Measurements from ENCODE around the gene FRS3. TPM values are rescaled to one million over a fixed set of nuclear protein-coding genes. Genes with fewer than 3 reads are reported as not detected.

Gene FRS3
- polyA plus RNA-seq, 2 donors, result 1.6 to 3.3 TPM

GRCh38 chr6:41791984-41792383 is 12.3 kb upstream of the FRS3 start:
- Histone ChIP-seq H3K4me3 (ENCODE audit: low read depth in 1 of 2, low read length in 2 of 2) (no peak overlapping the region), H3K27me3 (ENCODE audit: control insufficient read depth in 1 of 2, insufficient read depth in 2 of 2, low read length in 2 of 2) (no peaks in the 10 kb centered on the region), H3K27ac (ENCODE audit: low read depth in 2 of 2, low read length in 1 of 2) (no peak overlapping the region), H3K4me1 (ENCODE audit: control insufficient read depth in 2 of 2, insufficient read depth in 2 of 2, low read length in 1 of 2) (peaks cover 0 to 3% of the 10 kb centered on the region in 2 donors), H3K36me3 (ENCODE audit: control insufficient read depth in 2 of 2, insufficient read depth in 2 of 2, low read length in 1 of 2) (peaks cover 3 to 14% of the 10 kb centered on the region in 2 donors), H3K9me3 (ENCODE audit: control insufficient read depth in 2 of 2, insufficient read depth in 1 of 2, low read depth in 1 of 2, low read length in 1 of 2) (no peaks in the 10 kb centered on the region)
- WGBS, 2 donors, result 83 to 85% methylated on average over 4 of the region's 4 CpGs

GRCh38 chr6:41791305-41791704 is 11.6 kb upstream of the FRS3 start:
- 65 to 71% methylated on average over 1 of the region's 1 CpG for WGBS, 2 donors
- Histone ChIP-seq H3K4me3 (ENCODE audit: low read depth in 1 of 2, low read length in 2 of 2) (no peak overlapping the region), H3K4me1 (ENCODE audit: control insufficient read depth in 2 of 2, insufficient read depth in 2 of 2, low read length in 1 of 2) (peaks cover 0 to 3% of the 10 kb centered on the region in 2 donors), H3K36me3 (ENCODE audit: control insufficient read depth in 2 of 2, insufficient read depth in 2 of 2, low read length in 1 of 2) (peaks cover 3 to 14% of the 10 kb centered on the region in 2 donors), H3K27me3 (ENCODE audit: control insufficient read depth in 1 of 2, insufficient read depth in 2 of 2, low read length in 2 of 2) (no peaks in the 10 kb centered on the region), H3K9me3 (ENCODE audit: control insufficient read depth in 2 of 2, insufficient read depth in 1 of 2, low read depth in 1 of 2, low read length in 1 of 2) (no peaks in the 10 kb centered on the region), H3K27ac (ENCODE audit: low read depth in 2 of 2, low read length in 1 of 2) (no peak overlapping the region)

GRCh38 chr6:41790045-41790444 is 10.3 kb upstream of the FRS3 start:
- H3K4me3 ChIP-seq (ENCODE audit: low read depth in 1 of 2, low read length in 2 of 2), result no peak overlapping the region
- H3K27ac ChIP-seq (ENCODE audit: low read depth in 2 of 2, low read length in 1 of 2), result no peak overlapping the region
- WGBS, 2 donors, result 90 to 99% methylated on average over 1 of the region's 1 CpG
- H3K27me3 ChIP-seq (ENCODE audit: control insufficient read depth in 1 of 2, insufficient read depth in 2 of 2, low read length in 2 of 2), result no peaks in the 10 kb centered on the region
- H3K9me3 ChIP-seq (ENCODE audit: control insufficient read depth in 2 of 2, insufficient read depth in 1 of 2, low read depth in 1 of 2, low read length in 1 of 2), result no peaks in the 10 kb centered on the region
- H3K4me1 ChIP-seq (ENCODE audit: control insufficient read depth in 2 of 2, insufficient read depth in 2 of 2, low read length in 1 of 2), result peaks cover 0 to 14% of the 10 kb centered on the region in 2 donors
- peaks cover 3 to 16% of the 10 kb centered on the region in 2 donors for H3K36me3 ChIP-seq (ENCODE audit: control insufficient read depth in 2 of 2, insufficient read depth in 2 of 2, low read length in 1 of 2)

GRCh38 chr6:41789390-41789724 is 9.7 kb upstream of the FRS3 start:
- Histone ChIP-seq H3K27ac (ENCODE audit: low read depth in 2 of 2, low read length in 1 of 2) (no peak overlapping the region), H3K27me3 (ENCODE audit: control insufficient read depth in 1 of 2, insufficient read depth in 2 of 2, low read length in 2 of 2) (no peaks in the 10 kb centered on the region), H3K4me1 (ENCODE audit: control insufficient read depth in 2 of 2, insufficient read depth in 2 of 2, low read length in 1 of 2) (peaks cover 0 to 15% of the 10 kb centered on the region in 2 donors), H3K9me3 (ENCODE audit: control insufficient read depth in 2 of 2, insufficient read depth in 1 of 2, low read depth in 1 of 2, low read length in 1 of 2) (no peaks in the 10 kb centered on the region), H3K36me3 (ENCODE audit: control insufficient read depth in 2 of 2, insufficient read depth in 2 of 2, low read length in 1 of 2) (peaks cover 3 to 16% of the 10 kb centered on the region in 2 donors), H3K4me3 (ENCODE audit: low read depth in 1 of 2, low read length in 2 of 2) (no peak overlapping the region)
- 82 to 87% methylated on average over 3 of the region's 3 CpGs for WGBS, 2 donors

GRCh38 chr6:41787219-41787917 is 7.7 kb upstream of the FRS3 start, which contains the start of gene TOMM6:
TSS of gene TOMM6 (plus strand) at chr6:41787694. CDS start at chr6:41787698, 4 bp downstream.
- Histone ChIP-seq H3K4me1 (ENCODE audit: control insufficient read depth in 2 of 2, insufficient read depth in 2 of 2, low read length in 1 of 2) (peaks cover 0 to 21% of the 10 kb centered on the region in 2 donors), H3K9me3 (ENCODE audit: control insufficient read depth in 2 of 2, insufficient read depth in 1 of 2, low read depth in 1 of 2, low read length in 1 of 2) (no peaks in the 10 kb centered on the region), H3K4me3 (ENCODE audit: low read depth in 1 of 2, low read length in 2 of 2) (peak within 1 kb of the TSS; percentile 66 to 94), H3K27ac (ENCODE audit: low read depth in 2 of 2, low read length in 1 of 2) (peak within 1 kb of the TSS; percentile 97 to 99), H3K36me3 (ENCODE audit: control insufficient read depth in 2 of 2, insufficient read depth in 2 of 2, low read length in 1 of 2) (peaks cover 3 to 16% of the 10 kb centered on the region in 2 donors), H3K27me3 (ENCODE audit: control insufficient read depth in 1 of 2, insufficient read depth in 2 of 2, low read length in 2 of 2) (no peaks in the 10 kb centered on the region)
- WGBS, 2 donors, result 0 to 1% methylated on average over 55 of the region's 55 CpGs

- Histone ChIP-seq H3K27me3 (ENCODE audit: control insufficient read depth in 1 of 2, insufficient read depth in 2 of 2, low read length in 2 of 2) (no peaks in the 10 kb centered on the region), H3K9me3 (ENCODE audit: control insufficient read depth in 2 of 2, insufficient read depth in 1 of 2, low read depth in 1 of 2, low read length in 1 of 2) (no peaks in the 10 kb centered on the region), H3K27ac (ENCODE audit: low read depth in 2 of 2, low read length in 1 of 2) (peak overlapping the region; percentile 97 to 99), H3K4me1 (ENCODE audit: control insufficient read depth in 2 of 2, insufficient read depth in 2 of 2, low read length in 1 of 2) (peaks cover 0 to 21% of the 10 kb centered on the region in 2 donors), H3K36me3 (ENCODE audit: control insufficient read depth in 2 of 2, insufficient read depth in 2 of 2, low read length in 1 of 2) (peaks cover 3 to 13% of the 10 kb centered on the region in 2 donors), H3K4me3 (ENCODE audit: low read depth in 1 of 2, low read length in 2 of 2) (peak overlapping the region; percentile 66 to 94)
- 1% methylated on average over 53 to 58 of the region's 58 CpGs for WGBS, 2 donors
Observed at GRCh38 chr6:41786451-41787218, 6.9 kb upstream of the FRS3 start.

- Histone ChIP-seq H3K4me1 (ENCODE audit: control insufficient read depth in 2 of 2, insufficient read depth in 2 of 2, low read length in 1 of 2) (peaks cover 0 to 22% of the 10 kb centered on the region in 2 donors), H3K9me3 (ENCODE audit: control insufficient read depth in 2 of 2, insufficient read depth in 1 of 2, low read depth in 1 of 2, low read length in 1 of 2) (no peaks in the 10 kb centered on the region), H3K27ac (ENCODE audit: low read depth in 2 of 2, low read length in 1 of 2) (peak overlapping the region; percentile 97 to 99), H3K27me3 (ENCODE audit: control insufficient read depth in 1 of 2, insufficient read depth in 2 of 2, low read length in 2 of 2) (no peaks in the 10 kb centered on the region), H3K36me3 (ENCODE audit: control insufficient read depth in 2 of 2, insufficient read depth in 2 of 2, low read length in 1 of 2) (peaks cover 3 to 13% of the 10 kb centered on the region in 2 donors), H3K4me3 (ENCODE audit: low read depth in 1 of 2, low read length in 2 of 2) (peak overlapping the region; percentile 66 to 94)
- 13 to 17% methylated on average over 25 to 29 of the region's 29 CpGs for WGBS, 2 donors
Observed at GRCh38 chr6:41785689-41786450, 6.2 kb upstream of the FRS3 start.

GRCh38 chr6:41785254-41785653 is 5.6 kb upstream of the FRS3 start:
- peak overlapping the region; percentile 66 to 94 for H3K4me3 ChIP-seq (ENCODE audit: low read depth in 1 of 2, low read length in 2 of 2)
- H3K9me3 ChIP-seq (ENCODE audit: control insufficient read depth in 2 of 2, insufficient read depth in 1 of 2, low read depth in 1 of 2, low read length in 1 of 2), result no peaks in the 10 kb centered on the region
- peak overlapping the region; percentile 97 to 99 for H3K27ac ChIP-seq (ENCODE audit: low read depth in 2 of 2, low read length in 1 of 2)
- H3K4me1 ChIP-seq (ENCODE audit: control insufficient read depth in 2 of 2, insufficient read depth in 2 of 2, low read length in 1 of 2), result peaks cover 0 to 23% of the 10 kb centered on the region in 2 donors
- H3K27me3 ChIP-seq (ENCODE audit: control insufficient read depth in 1 of 2, insufficient read depth in 2 of 2, low read length in 2 of 2), result no peaks in the 10 kb centered on the region
- H3K36me3 ChIP-seq (ENCODE audit: control insufficient read depth in 2 of 2, insufficient read depth in 2 of 2, low read length in 1 of 2), result peaks cover 2 to 12% of the 10 kb centered on the region in 2 donors
- 84% methylated on average over 11 of the region's 11 CpGs for WGBS, 2 donors

- peaks cover 0 to 23% of the 10 kb centered on the region in 2 donors for H3K4me1 ChIP-seq (ENCODE audit: control insufficient read depth in 2 of 2, insufficient read depth in 2 of 2, low read length in 1 of 2)
- 48% methylated on average over 5 of the region's 5 CpGs for WGBS, 2 donors
- H3K27ac ChIP-seq (ENCODE audit: low read depth in 2 of 2, low read length in 1 of 2), result peak overlapping the region; percentile 97 to 99
- no peaks in the 10 kb centered on the region for H3K9me3 ChIP-seq (ENCODE audit: control insufficient read depth in 2 of 2, insufficient read depth in 1 of 2, low read depth in 1 of 2, low read length in 1 of 2)
- peak overlapping the region; percentile 66 to 94 for H3K4me3 ChIP-seq (ENCODE audit: low read depth in 1 of 2, low read length in 2 of 2)
- H3K27me3 ChIP-seq (ENCODE audit: control insufficient read depth in 1 of 2, insufficient read depth in 2 of 2, low read length in 2 of 2), result no peaks in the 10 kb centered on the region
- H3K36me3 ChIP-seq (ENCODE audit: control insufficient read depth in 2 of 2, insufficient read depth in 2 of 2, low read length in 1 of 2), result peaks cover 0 to 9% of the 10 kb centered on the region in 2 donors
Observed at GRCh38 chr6:41784581-41785171, 5.0 kb upstream of the FRS3 start.

Measured in esophagus (tissue), 2 donors.